Osteoblast (primary cell): ENCODE results near the gene RTL10. TPM values are rescaled to one million over a fixed set of nuclear protein-coding genes. Genes with fewer than 3 reads are reported as not detected.

Experiments
- DNase-seq: peaks from one replicate; pipeline ENCODE4 v3.0.0; 2011; ENCODE audit warnings: low spot score, mixed read lengths; ENCODE audit not compliant: insufficient read length; ENCODE audit errors: missing footprints
- H2AFZ ChIP-seq: 2 replicates; pipeline ENCODE4 v1.6.0; 2011; ENCODE audit warnings: mild to moderate bottlenecking, low read length
- H3K27ac ChIP-seq: 2 replicates; pipeline ENCODE4 v1.5.1; 2011; ENCODE audit warnings: mild to moderate bottlenecking, low read depth, low read length, moderate library complexity
- H3K27me3 ChIP-seq: 2 replicates; pipeline ENCODE4 v1.6.0; 2012; ENCODE audit warnings: mild to moderate bottlenecking, control low read depth, inconsistent platforms, low read length, moderate library complexity; ENCODE audit not compliant: insufficient read depth
- H3K36me3 ChIP-seq: 2 replicates; pipeline ENCODE4 v1.5.1; 2011; ENCODE audit warnings: mild to moderate bottlenecking, low read length, control low read depth, moderate library complexity; ENCODE audit not compliant: insufficient read depth
- H3K4me1 ChIP-seq: 2 replicates; pipeline ENCODE4 v1.5.1; 2011; ENCODE audit warnings: mild to moderate bottlenecking, low read length, control low read depth, moderate library complexity; ENCODE audit not compliant: insufficient read depth
- H3K4me2 ChIP-seq: 2 replicates; pipeline ENCODE4 v1.6.0; 2011; ENCODE audit warnings: mild to moderate bottlenecking, low read length; ENCODE audit not compliant: insufficient read depth
- H3K4me3 ChIP-seq: fragments of 200-600 bp; sonication (generic); 3 replicates; pipeline ENCODE4 v1.5.1; 2012; ENCODE audit warnings: mild to moderate bottlenecking, low read length, inconsistent platforms; ENCODE audit not compliant: insufficient read depth
- H3K79me2 ChIP-seq: 2 replicates; pipeline ENCODE4 v1.6.0; 2012; ENCODE audit warnings: mild to moderate bottlenecking, low read length, control low read depth, inconsistent platforms; ENCODE audit not compliant: insufficient read depth
- H3K9me3 ChIP-seq: 2 replicates; pipeline ENCODE4 v1.5.1; 2011; ENCODE audit warnings: low read depth, low read length, control low read depth
- H4K20me1 ChIP-seq: 2 replicates; pipeline ENCODE4 v1.6.0; 2012; ENCODE audit warnings: mild to moderate bottlenecking, low read length, control low read depth; ENCODE audit not compliant: insufficient read depth
- total RNA-seq: library from RNA; depleted of rRNA; stranded (reverse); fragments of >200 nt; gene quantifications from 2 replicates; pipeline ENCODE4 v1.2.3, GENCODE V29; 2012
- TF ChIP-seq, protein P1 (sequence below): IDR thresholded peaks from 2 replicates; pipeline ENCODE4 v1.5.1; 2011; ENCODE audit warnings: mild to moderate bottlenecking, low read depth, low read length, moderate library complexity; ENCODE audit errors: extremely low read depth

RTL10 gene
- total RNA-seq, 1 donor, result 11.9 TPM

DNA sequence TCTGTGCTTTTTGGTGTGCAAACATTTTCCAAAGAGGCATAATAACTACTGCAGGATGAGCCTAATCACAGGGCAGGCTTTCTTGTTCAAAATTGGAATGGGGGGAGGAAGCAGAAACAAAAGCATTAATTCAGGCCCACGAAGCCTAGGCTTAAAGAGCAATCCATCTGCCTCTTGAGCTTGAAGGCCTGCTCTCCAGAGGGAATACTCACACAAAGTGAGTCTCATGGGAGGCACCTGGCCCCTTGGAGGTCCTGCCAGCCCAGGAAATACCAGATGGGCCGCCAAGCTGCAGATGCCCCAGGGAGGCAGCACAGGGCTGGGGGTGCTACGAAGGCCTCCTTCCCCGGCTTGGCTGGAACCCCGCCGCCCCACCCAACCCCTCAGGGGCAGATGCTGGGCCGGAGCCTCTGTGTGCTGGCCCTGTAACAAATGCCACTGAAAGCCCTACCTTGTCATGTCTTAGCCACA, 47.6 kb upstream of the RTL10 start:
- H3K4me3 ChIP-seq, result no peak overlapping the region
- no peaks in the 10 kb centered on the region for H3K36me3 ChIP-seq
- no peaks in the 10 kb centered on the region for H3K9me3 ChIP-seq
- H3K27ac ChIP-seq, result no peak overlapping the region
- TF ChIP-seq, protein P1, sequence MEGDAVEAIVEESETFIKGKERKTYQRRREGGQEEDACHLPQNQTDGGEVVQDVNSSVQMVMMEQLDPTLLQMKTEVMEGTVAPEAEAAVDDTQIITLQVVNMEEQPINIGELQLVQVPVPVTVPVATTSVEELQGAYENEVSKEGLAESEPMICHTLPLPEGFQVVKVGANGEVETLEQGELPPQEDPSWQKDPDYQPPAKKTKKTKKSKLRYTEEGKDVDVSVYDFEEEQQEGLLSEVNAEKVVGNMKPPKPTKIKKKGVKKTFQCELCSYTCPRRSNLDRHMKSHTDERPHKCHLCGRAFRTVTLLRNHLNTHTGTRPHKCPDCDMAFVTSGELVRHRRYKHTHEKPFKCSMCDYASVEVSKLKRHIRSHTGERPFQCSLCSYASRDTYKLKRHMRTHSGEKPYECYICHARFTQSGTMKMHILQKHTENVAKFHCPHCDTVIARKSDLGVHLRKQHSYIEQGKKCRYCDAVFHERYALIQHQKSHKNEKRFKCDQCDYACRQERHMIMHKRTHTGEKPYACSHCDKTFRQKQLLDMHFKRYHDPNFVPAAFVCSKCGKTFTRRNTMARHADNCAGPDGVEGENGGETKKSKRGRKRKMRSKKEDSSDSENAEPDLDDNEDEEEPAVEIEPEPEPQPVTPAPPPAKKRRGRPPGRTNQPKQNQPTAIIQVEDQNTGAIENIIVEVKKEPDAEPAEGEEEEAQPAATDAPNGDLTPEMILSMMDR, result no peak
- no peaks in the 10 kb centered on the region for H3K27me3 ChIP-seq
- H3K79me2 ChIP-seq, result no peaks in the 10 kb centered on the region
- no peak overlapping the region for H3K4me2 ChIP-seq
- no peaks in the 10 kb centered on the region for H3K4me1 ChIP-seq
- H4K20me1 ChIP-seq, result no peaks in the 10 kb centered on the region
- H2AFZ ChIP-seq, result no peak overlapping the region
- no peak for DNase-seq

DNA sequence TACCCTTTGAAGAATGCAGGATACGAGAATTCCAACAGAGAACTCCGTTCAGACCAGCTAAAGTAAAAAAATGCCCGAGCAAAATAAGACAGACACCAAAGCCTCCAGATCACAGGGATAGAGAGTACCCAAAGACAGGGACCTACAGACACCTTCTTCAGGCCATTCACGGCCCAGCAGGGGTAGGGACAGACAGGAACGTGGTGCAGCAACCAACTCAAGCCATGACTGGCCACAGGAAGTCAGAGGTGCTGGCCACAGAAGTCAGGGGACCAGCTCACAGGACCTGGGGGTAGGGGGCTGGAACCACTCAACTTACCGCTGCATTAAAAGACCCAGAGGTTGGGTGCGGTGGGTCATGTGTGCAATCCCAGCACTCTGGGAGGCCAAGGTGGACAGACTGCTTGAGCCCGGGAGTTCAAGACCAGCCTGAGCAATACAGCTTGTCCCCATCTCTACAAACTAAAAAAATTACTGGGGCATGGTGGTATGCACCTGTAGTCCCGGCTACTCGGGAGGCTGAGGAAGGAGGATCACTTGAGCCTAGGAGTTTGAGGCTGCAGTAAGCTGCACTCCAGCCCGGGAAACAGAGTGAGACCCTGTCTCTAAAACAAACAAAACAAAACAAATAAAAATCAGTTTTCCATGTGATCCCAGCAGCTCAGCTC, 47.0 kb upstream of the RTL10 start:
- Histone ChIP-seq H3K4me1 (no peaks in the 10 kb centered on the region), H3K4me2 (no peak overlapping the region), H2AFZ (no peak overlapping the region), H3K4me3 (no peak overlapping the region), H3K79me2 (no peaks in the 10 kb centered on the region), H3K36me3 (no peaks in the 10 kb centered on the region), H3K27me3 (no peaks in the 10 kb centered on the region), H4K20me1 (no peaks in the 10 kb centered on the region), H3K27ac (no peak overlapping the region), H3K9me3 (no peaks in the 10 kb centered on the region)
- no peak for DNase-seq
- TF ChIP-seq, protein P1, result no peak

DNA sequence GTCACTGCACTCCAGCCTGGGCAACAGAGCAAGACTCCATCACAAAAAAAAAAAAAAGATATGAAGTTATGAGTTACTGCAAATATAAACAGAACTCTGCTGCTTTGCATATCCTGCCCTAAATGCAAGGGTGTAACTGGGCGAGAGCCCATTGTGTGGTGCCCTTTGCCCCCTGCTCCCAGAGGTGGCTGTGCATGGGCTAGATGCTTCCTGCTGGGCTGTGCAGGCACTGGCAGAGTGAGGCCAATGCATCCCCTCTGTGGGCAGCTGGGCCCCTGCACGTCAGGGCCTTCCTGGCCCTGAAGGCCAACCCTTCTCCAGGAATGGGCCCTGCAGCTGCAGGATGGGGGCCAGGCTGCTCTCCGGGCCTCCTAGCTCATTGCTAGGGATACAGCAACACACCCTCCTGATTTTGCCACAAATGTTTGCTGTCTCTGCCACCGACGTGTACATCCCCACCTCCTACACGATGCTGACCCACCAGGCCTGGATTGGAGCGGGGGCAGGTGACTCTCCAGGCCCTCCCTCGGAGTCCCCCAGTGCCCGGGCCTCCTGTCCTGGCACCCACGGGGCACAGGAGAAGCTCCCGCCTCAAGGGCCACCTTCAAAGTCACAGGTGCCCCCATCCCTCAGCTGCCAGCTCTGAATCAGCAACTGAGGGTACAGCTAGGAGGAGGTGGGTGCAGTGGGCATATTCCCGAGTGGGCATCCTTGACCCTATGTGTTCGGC, 46.2 kb upstream of the RTL10 start:
- H3K27ac ChIP-seq, result no peak overlapping the region
- no peaks in the 10 kb centered on the region for H3K36me3 ChIP-seq
- no peaks in the 10 kb centered on the region for H3K27me3 ChIP-seq
- DNase-seq, result no peak
- no peak overlapping the region for H3K4me2 ChIP-seq
- H2AFZ ChIP-seq, result no peak overlapping the region
- TF ChIP-seq, protein P1, result no peak
- H4K20me1 ChIP-seq, result no peaks in the 10 kb centered on the region
- no peaks in the 10 kb centered on the region for H3K9me3 ChIP-seq
- no peak overlapping the region for H3K4me3 ChIP-seq
- no peaks in the 10 kb centered on the region for H3K79me2 ChIP-seq
- no peaks in the 10 kb centered on the region for H3K4me1 ChIP-seq

DNA sequence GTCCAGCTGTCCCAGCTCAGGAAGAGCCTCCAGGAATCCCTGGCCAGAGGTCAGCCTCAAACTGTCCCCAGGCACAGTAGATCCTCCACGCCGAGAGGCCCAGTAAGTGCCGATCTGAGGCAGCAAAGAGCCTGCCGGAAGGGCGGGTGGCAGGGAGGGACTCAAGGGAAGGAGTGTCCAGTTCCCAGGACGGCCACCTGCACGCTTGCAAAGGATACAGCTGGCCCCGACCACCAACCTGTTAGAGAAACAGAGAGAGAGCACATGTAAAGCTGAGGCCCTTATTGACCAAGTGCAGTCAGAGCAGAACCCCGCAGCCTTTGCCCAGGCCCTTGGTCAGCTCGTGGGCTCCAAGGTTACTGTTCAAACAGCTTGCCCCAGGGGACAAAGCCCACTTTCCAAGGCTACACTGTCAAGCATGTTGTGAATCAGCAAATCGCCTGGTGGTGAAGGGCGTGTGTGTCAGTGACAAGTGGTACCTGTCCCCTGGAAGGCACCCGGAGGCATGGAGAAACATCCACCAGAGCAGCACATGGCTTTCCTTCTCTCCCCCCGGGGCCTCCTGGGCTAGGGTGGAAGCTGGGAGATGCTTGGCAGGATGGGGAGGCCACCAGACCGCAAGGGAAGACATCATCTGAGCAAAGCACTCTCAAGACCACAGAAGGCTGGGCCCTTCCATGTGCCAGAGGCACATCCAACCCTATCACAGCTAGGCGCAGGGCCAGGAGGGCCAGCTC, 44.3 kb upstream of the RTL10 start:
- no peaks in the 10 kb centered on the region for H3K27me3 ChIP-seq
- no peaks in the 10 kb centered on the region for H3K4me1 ChIP-seq
- H3K79me2 ChIP-seq, result no peaks in the 10 kb centered on the region
- no peaks in the 10 kb centered on the region for H3K9me3 ChIP-seq
- H4K20me1 ChIP-seq, result no peaks in the 10 kb centered on the region
- TF ChIP-seq, protein P1, result no peak
- DNase-seq, result no peak
- H3K27ac ChIP-seq, result no peak overlapping the region
- H3K4me2 ChIP-seq, result no peak overlapping the region
- no peak overlapping the region for H2AFZ ChIP-seq
- H3K36me3 ChIP-seq, result peaks cover 5% of the 10 kb centered on the region
- H3K4me3 ChIP-seq, result no peak overlapping the region
